CD4-positive, alpha-beta T cell treated with Interleukin-4 for 1 hour (primary cell): ENCODE measurements around the gene TRAF2.

Experiments
- DNase-seq, 2 donors: peaks; one replicate each; pipeline ENCODE4 v3.0.0-alpha.2; 2020 to 2022

The TRAF2 gene

DNA sequence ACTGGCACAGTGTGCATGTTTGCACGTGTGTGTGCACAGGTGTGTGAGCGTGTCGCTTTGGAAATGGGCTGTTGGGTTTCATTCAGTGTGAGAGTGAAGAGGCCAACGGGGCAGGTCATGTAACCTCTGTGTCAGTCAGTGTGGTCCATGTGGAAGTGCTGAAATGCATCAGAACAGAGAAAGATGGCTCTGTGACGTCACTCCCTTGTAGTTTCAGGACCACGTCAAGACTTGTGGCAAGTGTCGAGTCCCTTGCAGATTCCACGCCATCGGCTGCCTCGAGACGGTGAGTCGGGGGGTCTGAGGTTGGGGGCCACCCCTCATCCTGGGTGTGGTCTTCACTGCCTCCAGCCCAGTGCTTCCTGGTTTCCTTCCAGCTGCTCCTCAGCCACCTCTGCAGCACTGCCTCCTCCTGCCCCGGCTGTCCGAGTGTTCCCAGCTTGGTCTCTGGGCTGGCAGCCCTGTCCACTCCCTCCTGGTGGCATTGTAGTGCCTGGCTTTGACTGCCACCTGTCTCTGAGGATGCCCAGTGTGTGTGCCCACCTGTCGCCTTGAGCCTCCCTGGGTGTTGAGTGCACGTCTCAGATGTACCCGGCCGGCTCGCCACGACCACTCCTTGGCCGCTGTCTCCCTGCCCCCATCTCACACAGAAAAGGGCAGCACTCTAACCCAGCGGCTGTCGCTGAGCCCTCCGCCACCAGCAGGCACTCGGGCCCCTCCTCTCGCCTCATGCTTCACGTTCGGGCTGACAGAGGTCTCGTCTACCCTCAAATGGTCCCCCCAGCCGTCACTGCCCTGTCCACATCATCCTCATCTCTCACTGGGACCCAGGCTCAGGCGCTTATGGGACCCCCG lies 30.2 kb downstream of the TRAF2 start:
- DNase-seq: no peak

GRCh38 chr9:136917902-136918301 lies 31.6 kb downstream of the TRAF2 start:
- no peak for DNase-seq

GRCh38 chr9:136920069-136920468 lies 33.8 kb downstream of the TRAF2 start:
- DNase-seq: no peak

- DNase-seq: no peak
These were observed 34.5 kb downstream of the TRAF2 start for GRCh38 chr9:136920734-136921231.

DNA sequence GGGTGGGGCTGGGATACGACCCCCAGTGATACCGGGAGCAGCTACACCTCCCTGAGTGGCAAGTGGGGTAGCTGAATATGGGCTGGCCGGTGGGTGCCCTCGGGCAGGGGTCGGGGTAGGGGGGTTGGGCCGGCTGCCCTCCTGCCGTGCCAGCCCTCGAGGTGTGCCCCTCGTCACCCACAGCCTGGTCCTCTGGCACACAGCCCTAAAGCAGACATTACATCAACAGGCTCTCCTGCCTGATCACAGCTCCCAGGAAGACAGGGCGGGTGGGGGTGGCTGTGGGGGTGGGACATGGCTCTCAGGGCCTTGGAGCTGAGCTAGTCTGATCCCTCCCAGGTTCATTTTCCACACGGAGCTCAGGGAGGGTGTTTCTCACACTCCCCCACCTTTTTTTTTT lies 35.0 kb downstream of the TRAF2 start:
- no peak for DNase-seq

GRCh38 chr9:136921718-136922117 lies 35.4 kb downstream of the TRAF2 start:
- DNase-seq: no peak

DNA sequence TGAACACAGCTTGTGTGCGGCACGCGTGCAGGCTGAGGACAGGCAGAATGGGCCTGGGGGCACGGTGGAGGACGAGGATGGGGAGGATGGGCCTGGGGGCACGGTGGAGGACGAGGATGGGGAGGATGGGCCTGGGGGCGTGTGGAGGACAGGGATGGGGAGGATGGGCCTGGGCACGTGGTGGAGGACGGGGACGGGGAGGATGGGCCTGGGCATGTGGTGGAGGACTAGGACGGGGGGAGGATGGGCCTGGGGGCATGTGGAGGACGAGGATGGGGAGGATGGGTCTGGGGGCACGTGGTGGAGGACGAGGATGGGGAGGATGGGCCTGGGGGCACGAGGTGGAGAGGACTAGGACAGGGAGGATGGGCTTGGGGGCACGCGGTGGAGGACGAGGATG lies 36.2 kb downstream of the TRAF2 start:
- DNase-seq: no peak

DNA sequence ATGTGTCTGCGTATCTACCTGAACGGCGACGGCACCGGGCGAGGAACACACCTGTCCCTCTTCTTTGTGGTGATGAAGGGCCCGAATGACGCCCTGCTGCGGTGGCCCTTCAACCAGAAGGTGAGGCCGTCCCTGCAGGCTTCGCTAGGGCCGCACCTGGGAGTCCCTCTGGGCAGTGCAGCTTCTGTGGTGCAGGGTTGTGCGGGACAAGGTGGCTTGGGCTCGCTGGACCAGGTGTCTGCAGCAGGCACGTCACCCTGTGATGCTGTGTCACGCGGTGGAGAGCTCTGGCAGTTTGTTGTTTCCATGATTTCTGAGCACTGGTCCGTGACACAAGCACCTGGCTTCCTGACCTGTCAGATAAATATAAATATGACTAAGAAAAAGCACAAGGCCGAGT lies 37.6 kb downstream of the TRAF2 start:
- no peak for DNase-seq

DNA sequence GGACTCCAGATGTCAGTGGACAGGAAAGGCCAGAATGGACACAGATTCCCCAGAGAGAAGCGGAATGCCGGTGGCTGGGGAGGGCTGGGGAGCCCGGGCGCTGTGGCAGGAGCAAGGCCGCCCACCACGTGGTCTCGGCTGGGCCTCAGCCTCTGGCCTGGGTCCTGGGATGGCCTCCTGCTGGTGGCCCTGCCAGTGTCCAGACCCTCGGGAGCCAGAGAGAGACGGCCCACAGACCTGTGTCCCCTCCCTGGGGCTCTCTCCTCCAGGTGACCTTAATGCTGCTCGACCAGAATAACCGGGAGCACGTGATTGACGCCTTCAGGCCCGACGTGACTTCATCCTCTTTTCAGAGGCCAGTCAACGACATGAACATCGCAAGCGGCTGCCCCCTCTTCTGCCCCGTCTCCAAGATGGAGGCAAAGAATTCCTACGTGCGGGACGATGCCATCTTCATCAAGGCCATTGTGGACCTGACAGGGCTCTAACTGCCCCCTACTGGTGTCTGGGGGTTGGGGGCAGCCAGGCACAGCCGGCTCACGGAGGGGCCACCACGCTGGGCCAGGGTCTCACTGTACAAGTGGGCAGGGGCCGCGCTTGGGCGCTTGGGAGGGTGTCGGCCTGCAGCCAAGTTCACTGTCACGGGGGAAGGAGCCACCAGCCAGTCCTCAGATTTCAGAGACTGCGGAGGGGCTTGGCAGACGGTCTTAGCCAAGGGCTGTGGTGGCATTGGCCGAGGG lies 39.3 kb downstream of the TRAF2 start:
- DNase-seq: no peak

DNA sequence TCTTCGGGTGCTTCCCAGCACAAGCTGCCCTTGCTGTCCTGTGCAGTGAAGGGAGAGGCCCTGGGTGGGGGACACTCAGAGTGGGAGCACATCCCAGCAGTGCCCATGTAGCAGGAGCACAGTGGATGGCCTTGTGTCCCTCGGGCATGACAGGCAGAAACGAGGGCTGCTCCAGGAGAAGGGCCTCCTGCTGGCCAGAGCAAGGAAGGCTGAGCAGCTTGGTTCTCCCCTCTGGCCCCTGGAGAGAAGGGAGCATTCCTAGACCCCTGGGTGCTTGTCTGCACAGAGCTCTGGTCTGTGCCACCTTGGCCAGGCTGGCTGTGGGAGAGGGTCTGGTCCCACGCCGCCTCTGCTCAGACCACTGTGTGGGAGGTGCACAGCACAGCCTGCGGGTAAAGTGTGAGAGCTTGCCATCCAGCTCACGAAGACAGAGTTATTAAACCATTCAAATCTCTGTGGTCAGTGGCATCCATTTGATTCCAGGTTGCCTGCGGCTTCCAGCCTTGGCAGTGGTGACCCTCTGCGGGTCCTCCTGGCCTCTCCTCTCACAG lies 39.9 kb downstream of the TRAF2 start:
- no peak for DNase-seq

- DNase-seq: no peak
These were observed 40.4 kb downstream of the TRAF2 start for GRCh38 chr9:136926749-136927148.

DNA sequence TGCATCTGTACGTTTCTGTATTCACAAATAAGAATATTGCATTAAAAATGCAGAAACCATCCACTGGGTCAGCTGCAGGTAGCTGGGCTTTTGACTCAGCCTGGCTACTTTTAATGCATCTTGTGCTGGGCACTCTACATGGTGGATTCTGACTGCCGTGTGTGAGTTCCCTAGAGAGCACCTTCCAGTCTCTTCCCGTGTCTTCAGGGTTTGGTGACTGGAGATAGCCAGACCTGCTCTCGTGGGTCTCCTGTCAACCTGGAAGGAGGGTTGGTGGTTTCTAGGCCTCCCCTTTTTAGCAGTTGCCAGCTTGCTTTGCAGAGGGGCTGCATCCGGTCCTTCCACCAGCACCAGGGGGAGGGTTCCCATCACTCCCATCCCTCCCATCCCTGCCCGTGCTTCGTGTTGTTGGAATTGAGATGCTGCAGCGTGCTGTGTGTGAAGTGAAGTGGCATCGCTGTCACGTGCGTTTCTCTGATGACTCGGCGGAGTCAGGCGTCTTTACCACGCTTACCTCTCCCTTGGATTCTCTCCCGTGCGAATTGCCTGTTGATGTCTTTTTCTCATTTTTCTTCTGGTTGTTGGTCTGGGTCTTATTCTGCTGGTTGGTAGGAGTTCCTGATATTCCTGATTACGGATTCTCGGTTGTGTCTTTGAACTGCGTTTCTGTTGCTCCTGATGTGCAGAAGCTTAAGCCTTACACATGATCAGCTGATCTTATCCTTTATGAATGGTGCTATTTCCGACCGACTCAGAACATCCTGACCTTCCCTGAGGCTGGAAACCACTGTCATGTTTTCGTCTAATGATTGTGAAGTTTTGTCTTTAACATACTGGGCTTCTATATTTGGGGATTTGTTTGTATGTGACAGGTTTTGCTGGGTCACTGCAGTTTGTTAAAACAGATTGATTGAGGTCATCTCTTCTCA lies 41.3 kb downstream of the TRAF2 start:
- no peak for DNase-seq

GRCh38 chr9:136928591-136928990 lies 42.3 kb downstream of the TRAF2 start:
- no peak for DNase-seq

DNA sequence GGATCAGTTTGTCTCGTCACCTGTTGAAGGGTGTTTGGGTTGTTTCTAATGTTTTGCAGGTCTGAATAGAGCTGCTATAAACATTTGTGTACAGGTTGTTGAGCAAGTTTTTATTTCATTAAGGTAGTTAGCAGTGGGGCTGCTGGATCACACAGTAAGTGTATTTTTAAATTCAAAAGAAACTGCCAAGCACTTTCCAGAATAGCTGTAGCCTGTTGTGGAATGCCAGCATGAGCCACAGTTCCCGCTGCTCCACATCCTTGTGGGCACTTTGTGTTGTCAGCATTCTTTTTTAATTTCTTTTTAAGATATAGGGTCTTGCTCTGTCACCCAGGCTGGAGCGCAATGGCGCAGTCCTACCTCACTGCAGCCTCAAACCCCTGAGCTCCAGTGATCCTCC lies 43.7 kb downstream of the TRAF2 start:
- DNase-seq: no peak

DNA sequence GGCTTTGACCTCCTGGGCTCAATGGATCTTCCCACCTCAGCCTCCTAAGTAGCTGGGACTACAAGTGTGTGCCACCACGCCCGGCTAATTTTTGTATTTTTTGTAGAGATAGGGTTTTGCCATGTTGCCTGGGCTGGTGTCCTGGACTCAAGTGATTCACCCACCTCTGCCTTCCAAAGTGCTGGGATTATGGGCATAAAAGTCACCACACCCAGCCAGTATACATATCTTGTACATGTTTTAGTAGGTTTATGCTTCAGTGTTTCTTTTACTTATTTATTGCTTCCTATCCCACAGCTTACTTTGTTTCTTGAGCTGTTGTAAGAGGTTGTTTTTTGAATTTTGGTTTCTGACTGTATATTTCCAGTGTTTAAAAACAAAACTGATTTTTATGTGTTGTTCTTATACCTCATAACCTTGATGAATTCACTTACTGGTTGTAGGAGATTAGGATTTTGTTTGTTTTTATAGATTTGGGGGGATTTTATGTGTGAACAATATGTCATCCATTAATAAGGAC lies 45.4 kb downstream of the TRAF2 start:
- DNase-seq: no peak

GRCh38 chr9:136934277-136934676 lies 48.0 kb downstream of the TRAF2 start:
- no peak for DNase-seq

DNA sequence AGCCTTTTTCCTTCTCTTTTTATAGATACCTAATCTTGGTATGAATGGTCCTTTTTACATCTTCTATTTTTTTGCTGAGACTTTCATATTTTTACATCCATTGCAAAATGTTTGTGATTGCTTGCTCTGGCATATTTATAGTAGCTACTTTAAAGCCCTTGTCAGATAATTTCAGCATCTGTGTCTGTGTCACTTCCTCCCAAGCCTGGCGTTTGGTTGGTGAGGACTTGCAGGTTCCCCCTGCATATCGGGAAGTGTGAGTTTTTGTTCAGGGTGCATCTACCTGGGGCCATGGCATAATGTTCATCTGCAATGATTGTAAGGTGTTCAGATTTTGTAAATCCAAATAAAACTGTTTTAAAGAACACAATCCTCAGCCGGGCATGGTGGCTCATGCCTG lies 49.3 kb downstream of the TRAF2 start:
- DNase-seq: no peak

DNA sequence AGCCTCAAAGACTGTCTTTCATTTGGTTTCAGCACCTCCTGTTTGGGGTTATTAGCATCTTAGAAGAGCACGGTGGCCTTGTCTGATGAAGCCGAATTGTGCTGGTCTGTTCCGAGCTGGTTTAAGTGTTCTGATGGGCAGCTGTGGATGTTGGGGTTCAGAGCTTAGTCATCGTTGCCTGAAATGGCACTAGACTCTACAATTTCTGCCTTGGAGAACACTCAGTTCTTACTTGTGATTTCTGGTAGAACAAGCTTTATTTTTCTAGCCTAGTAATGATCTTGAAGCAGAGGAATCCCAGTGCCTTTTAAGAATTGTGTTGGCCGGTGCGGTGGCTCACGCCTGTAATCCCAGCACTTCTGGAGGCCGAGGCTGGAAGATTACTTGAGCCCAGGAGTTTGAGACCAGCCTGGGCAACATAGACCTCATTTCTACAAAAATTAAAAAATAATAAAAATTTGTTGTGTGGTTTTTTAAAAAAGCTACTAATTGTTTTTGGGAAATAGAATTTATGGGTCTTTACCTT lies 50.4 kb downstream of the TRAF2 start:
- DNase-seq: no peak

- no peak for DNase-seq
These were observed 51.1 kb downstream of the TRAF2 start for GRCh38 chr9:136937186-136938001.

DNA sequence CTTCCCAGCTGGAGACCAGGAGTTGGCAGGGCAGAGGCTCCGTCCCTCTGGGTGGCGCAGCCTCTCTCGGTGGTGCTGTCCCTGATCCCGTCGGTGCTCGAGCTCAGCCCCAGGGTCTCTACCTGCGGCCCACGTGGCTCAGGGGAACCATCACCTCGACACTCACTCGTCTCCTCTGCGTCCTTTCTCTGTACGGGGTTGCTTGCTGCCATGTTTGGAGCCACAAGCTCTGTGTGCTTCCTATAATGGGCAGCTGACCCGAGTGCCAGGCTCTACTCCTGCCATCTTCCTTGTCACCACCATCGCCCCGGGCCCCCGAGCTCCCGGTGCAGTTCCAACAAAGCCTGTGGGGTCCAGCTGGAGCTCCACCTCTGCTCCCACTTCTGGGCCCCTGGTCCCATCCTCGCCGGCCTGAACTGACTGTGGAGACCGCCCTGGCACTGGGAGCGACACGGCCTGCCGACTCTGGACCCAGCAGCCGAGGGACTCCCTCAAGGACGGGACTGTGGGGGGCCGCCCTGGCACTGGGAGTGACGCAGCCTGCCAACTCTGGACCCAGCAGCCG lies 53.2 kb downstream of the TRAF2 start:
- DNase-seq: no peak

GRCh38 chr9:136939996-136940525 lies 53.7 kb downstream of the TRAF2 start:
- DNase-seq: no peak
